Hepatocyte (in vitro differentiated cells): ENCODE data around the gene COL4A1.

Experiments used
- EZH2 ChIP-seq: fragments of 200-600 bp; sonication (generic); IDR thresholded peaks from 2 replicates; pipeline ENCODE4 v1.6.1; 2016; ENCODE audit warnings: antibody characterized with exemption, mild to moderate bottlenecking, borderline replicate concordance
- EZH2phosphoT487 ChIP-seq: fragments of 200-600 bp; sonication (generic); IDR thresholded peaks from one replicate; pipeline ENCODE4 v1.6.1; 2018; ENCODE audit warnings: antibody characterized with exemption, mild to moderate bottlenecking, low read depth, moderate library complexity; ENCODE audit not compliant: unreplicated experiment, severe bottlenecking
- TF ChIP-seq, protein P1 (sequence below): fragments of 200-600 bp; sonication (generic); IDR thresholded peaks from 2 replicates; pipeline ENCODE4 v1.5.1; 2016; ENCODE audit warnings: antibody characterized with exemption, mild to moderate bottlenecking; ENCODE audit not compliant: poor library complexity

DNA sequence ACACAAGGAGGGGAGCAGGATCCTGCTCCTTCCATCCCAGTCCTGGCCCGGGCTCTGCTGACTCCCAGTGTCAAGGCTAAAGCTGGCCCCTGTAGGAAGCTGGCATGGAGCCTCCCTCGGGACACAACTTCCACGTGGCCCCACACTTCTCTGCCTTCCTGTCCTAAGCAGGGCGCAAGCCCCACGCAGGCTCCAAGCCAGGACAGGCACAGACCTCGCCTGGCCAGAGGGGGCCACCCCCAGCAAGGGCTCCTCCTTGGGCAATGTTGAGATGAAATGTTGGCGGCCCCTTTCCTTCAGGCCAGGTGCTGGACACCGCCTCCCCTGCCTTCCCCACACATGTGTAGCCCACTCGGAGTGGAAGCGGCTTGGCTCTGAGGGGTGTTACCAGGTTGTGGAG lies 66.6 kb downstream of the COL4A1 start:
- TF ChIP-seq, protein P1, sequence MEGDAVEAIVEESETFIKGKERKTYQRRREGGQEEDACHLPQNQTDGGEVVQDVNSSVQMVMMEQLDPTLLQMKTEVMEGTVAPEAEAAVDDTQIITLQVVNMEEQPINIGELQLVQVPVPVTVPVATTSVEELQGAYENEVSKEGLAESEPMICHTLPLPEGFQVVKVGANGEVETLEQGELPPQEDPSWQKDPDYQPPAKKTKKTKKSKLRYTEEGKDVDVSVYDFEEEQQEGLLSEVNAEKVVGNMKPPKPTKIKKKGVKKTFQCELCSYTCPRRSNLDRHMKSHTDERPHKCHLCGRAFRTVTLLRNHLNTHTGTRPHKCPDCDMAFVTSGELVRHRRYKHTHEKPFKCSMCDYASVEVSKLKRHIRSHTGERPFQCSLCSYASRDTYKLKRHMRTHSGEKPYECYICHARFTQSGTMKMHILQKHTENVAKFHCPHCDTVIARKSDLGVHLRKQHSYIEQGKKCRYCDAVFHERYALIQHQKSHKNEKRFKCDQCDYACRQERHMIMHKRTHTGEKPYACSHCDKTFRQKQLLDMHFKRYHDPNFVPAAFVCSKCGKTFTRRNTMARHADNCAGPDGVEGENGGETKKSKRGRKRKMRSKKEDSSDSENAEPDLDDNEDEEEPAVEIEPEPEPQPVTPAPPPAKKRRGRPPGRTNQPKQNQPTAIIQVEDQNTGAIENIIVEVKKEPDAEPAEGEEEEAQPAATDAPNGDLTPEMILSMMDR = no peak
- TF ChIP-seq EZH2phosphoT487 = no peak
- TF ChIP-seq EZH2 = no peak
